GM12872 (cell line): Measurements from ENCODE around the gene SULT6B1.

Experiments used
- CTCF ChIP-seq: IDR thresholded peaks from 3 replicates; pipeline ENCODE4 v1.5.1; 2011; ENCODE audit warnings: low read depth, mild to moderate bottlenecking, low read length, moderate library complexity; ENCODE audit not compliant: insufficient read depth

Gene SULT6B1

GRCh38 chr2:37223131-37223530 is 34.7 kb upstream of the SULT6B1 start:
- TF ChIP-seq CTCF, result no peak

- no peak for TF ChIP-seq CTCF
Measured at GRCh38 chr2:37219046-37219445, 30.6 kb upstream of the SULT6B1 start.

DNA sequence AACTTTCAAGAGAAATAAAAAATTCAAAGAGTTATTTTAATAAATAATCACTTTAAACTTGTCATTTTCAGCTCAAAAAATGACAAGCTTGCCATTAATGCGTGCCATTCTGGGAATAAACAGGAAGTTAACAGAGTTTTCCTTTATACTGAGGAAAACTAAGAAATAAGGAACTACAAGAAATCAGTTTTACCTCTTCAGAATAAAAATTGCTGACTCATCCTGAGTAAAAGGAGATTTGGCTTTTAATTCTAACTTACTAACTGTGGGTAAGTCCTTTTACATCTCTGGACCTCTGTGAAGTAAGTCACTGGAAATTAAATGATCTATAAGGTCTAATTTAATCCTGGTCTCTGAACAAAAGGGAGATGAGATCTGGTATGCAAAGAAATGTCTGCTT is 26.8 kb upstream of the SULT6B1 start:
- no peak for TF ChIP-seq CTCF

- no peak for TF ChIP-seq CTCF
Measured at GRCh38 chr2:37211939-37212338, 23.5 kb upstream of the SULT6B1 start.

- no peak for TF ChIP-seq CTCF
Measured at GRCh38 chr2:37211212-37211611, 22.7 kb upstream of the SULT6B1 start.

GRCh38 chr2:37205689-37206341 is 17.3 kb upstream of the SULT6B1 start:
- no peak for TF ChIP-seq CTCF

GRCh38 chr2:37203708-37204107 is 15.2 kb upstream of the SULT6B1 start:
- TF ChIP-seq CTCF, result no peak
